Measurements from ENCODE around the gene ST6GAL1. TPM values are rescaled to one million over a fixed set of nuclear protein-coding genes. Genes with fewer than 3 reads are reported as not detected.

Gene ST6GAL1
- total RNA-seq, 1 donor, result 46.3 TPM

GRCh38 chr3:186939536-186939935, 9.2 kb downstream of the ST6GAL1 start:
- DNase-seq (ENCODE audit: low read depth in 2 of 3, low spot score in 2 of 3), result no peak

DNA sequence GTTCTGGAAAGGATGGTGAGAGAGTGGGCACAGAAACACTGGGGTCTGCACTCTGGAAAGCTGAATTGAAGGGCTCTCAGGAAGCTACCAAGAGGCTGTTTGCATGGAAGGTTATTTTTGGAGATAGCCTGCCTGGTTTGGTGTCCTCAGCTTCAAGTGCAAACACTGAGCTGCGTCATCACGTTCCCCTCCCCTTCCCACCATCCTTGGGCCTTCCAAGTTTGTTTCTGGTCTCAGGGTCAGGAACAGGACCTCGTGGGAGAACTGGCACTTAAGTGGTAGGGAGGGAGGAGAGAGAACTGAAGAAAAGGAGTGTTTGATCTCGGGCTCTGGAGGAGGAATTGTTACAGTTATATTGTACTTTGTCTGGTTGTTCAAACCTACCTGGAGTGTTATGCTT, 10.6 kb downstream of the ST6GAL1 start:
- no peak for DNase-seq (ENCODE audit: low read depth in 2 of 3, low spot score in 2 of 3)

GRCh38 chr3:186942168-186942567, 11.8 kb downstream of the ST6GAL1 start:
- DNase-seq (ENCODE audit: low read depth in 2 of 3, low spot score in 2 of 3), result no peak

GRCh38 chr3:186945255-186945823, 15.0 kb downstream of the ST6GAL1 start:
- DNase-seq (ENCODE audit: low read depth in 2 of 3, low spot score in 2 of 3), result no peak

- no peak for DNase-seq (ENCODE audit: low read depth in 2 of 3, low spot score in 2 of 3)
Observed at GRCh38 chr3:186946756-186947375, 16.5 kb downstream of the ST6GAL1 start.

DNA sequence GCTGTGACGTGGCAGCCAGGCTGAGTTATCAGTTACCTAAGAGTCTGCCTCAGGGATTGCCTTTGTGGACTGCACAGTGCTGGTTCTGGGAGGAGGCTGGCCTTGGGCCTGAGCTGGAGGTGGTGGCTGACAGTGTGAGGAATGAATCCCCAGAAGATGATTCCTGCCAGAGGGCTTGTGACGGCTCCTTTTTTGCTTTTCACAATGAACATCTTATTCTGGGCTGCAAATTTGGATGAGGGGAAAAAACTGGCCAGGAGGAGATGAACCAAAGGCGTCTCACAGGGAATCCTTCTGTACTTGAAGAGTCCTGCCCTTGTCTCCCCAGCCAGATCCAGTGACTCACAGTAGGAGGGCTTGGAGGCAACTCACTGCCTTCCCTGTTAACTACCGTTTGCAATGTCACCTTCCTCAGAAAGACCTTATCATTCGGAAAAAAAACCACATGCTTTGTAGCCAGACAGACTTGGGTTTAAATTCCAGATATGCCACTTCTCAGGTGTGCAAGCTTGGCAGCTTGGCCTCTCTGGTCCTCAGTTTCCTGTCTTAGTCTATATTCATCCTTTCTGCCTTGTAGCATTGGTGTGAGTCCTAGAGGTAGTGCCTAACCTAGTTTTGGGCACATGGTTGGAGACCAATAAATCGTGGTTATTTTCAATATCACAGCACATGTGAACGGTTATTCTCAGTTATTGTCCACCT, 19.1 kb downstream of the ST6GAL1 start:
- peak in 1 of 3 donors; percentile 26 for DNase-seq (ENCODE audit: low read depth in 2 of 3, low spot score in 2 of 3)

GRCh38 chr3:186950402-186951093, 20.2 kb downstream of the ST6GAL1 start:
- DNase-seq (ENCODE audit: low read depth in 2 of 3, low spot score in 2 of 3), result no peak

- no peak for DNase-seq (ENCODE audit: low read depth in 2 of 3, low spot score in 2 of 3)
Observed at GRCh38 chr3:186951640-186952552, 21.6 kb downstream of the ST6GAL1 start.

- DNase-seq (ENCODE audit: low read depth in 2 of 3, low spot score in 2 of 3), result peak in 2 of 3 donors; percentile 67 to 68
Observed at GRCh38 chr3:186953011-186953487, 22.7 kb downstream of the ST6GAL1 start.

- peak in 1 of 3 donors; percentile 42 for DNase-seq (ENCODE audit: low read depth in 2 of 3, low spot score in 2 of 3)
Observed at GRCh38 chr3:186953992-186954699, 23.8 kb downstream of the ST6GAL1 start.

GRCh38 chr3:186955898-186956696, 25.8 kb downstream of the ST6GAL1 start:
- no peak for DNase-seq (ENCODE audit: low read depth in 2 of 3, low spot score in 2 of 3)

- DNase-seq (ENCODE audit: low read depth in 2 of 3, low spot score in 2 of 3), result peak in 1 of 3 donors; percentile 21
Observed at GRCh38 chr3:186959029-186959624, 28.8 kb downstream of the ST6GAL1 start.

DNA sequence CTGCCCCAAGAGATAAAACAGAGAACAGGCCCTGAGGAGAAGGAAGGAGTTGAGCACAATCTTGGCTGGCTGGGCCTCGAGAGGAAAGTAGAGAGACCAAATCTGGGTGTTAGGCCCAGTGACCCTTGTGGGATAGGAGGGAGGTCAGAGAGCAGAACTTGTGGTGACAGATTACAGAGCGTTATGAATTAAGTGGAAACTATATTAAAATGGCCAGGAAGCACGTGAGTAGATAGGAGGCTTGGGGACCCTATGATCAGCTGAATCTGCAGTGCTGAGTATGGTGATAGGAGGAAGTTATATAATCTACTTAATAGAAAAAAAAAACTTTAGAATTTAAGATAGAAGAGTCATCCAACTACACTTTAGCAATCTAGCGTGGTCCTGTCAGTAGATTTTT, 30.0 kb downstream of the ST6GAL1 start:
- DNase-seq (ENCODE audit: low read depth in 2 of 3, low spot score in 2 of 3), result peak in 1 of 3 donors; percentile 36

- DNase-seq (ENCODE audit: low read depth in 2 of 3, low spot score in 2 of 3), result no peak
Observed at GRCh38 chr3:186962445-186962844, 32.1 kb downstream of the ST6GAL1 start.

DNA sequence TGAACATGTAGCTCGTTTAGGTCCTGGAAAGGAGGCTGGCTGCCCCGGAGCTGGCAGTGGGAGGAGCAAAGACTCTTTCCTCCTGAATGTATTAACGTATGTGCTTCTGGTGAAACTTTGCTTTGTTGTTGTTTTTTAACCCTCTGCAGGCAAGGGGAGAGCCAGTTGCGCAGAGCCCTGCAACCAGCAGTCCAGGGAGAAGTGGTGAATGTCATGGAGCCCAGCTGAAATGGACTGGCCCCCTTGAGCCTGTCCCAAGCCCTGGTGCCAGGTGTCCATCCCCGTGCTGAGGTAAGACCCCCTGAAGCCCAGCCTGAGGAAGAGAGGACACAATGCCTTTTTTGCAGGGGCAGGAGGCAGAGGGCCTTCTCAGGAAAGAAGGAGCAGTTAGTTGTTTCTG, 33.3 kb downstream of the ST6GAL1 start:
- DNase-seq (ENCODE audit: low read depth in 2 of 3, low spot score in 2 of 3), result no peak

DNA sequence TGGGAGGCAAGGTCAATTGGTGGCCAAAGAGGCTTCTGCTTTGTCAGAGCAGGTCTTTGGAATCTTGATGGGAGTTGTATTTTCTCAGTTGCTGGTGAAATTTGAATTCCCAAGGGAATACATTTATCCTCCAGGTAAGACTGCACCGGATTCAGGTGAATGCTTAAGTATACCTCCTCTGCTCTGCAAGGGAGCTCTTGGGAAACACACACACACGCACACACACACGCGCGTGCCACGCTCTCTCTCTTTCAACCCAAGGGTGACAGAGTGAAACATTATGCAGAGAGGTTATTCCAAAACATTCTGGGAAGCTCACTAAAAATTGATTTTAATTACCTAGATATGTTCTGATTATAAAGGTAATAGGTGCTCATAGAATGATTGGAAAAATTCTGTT, 33.7 kb downstream of the ST6GAL1 start:
- DNase-seq (ENCODE audit: low read depth in 2 of 3, low spot score in 2 of 3), result no peak

GRCh38 chr3:186964616-186965015, 34.3 kb downstream of the ST6GAL1 start:
- DNase-seq (ENCODE audit: low read depth in 2 of 3, low spot score in 2 of 3), result no peak

DNA sequence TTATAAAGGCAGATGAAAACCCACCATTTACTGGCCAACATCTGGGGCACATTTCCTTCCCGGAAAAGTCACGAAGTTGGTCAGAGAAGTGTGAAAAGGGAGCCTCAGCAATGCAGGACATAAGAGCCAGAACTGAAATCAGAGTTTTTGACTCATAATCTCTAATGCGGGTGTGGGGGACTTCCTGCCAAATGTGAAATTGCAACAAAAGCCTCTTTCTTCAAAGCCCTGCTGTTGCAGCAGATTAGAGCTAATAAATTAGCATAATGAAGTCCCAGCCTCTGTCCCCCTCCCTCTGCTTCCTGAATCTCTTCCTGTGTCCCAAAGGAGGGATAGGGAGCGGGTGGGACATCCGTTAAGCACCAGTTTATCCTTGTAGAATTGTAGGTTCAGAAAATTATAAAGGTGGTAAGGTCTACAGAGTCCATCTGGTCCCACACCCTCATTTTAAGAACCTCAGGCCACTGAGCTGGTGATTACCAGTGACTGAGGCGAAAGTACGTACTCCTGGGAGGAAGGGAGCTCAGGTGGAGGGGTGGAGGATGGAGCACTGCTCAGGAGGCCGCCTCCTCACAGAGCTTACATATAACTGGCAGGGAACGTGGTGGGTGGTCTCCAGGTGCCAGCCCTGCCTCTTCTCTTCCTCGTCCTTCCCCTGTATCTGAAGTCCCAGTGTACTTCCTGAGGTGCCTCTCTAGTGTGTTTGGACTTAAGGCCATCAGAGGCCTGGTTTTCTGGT, 35.0 kb downstream of the ST6GAL1 start:
- no peak for DNase-seq (ENCODE audit: low read depth in 2 of 3, low spot score in 2 of 3)
